HepG2 (cell line): ENCODE results near the gene OR6C2.

ENCODE experiments used
- CEBPB ChIP-seq: IDR thresholded peaks from 2 replicates; pipeline ENCODE4 v1.6.1; 2011; ENCODE audit warnings: low read depth, low read length, improper control_type of control experiment, borderline replicate concordance
- EHMT2 ChIP-seq: fragments of 200-600 bp; sonication (generic); IDR thresholded peaks from 2 replicates; pipeline ENCODE4 v1.7.0; 2017; ENCODE audit warnings: antibody characterized with exemption, low read depth, low read length, borderline replicate concordance
- EZH2 ChIP-seq: conservative IDR thresholded peaks from 2 replicates; pipeline ENCODE4 v1.6.1; 2012; ENCODE audit warnings: mild to moderate bottlenecking, low read depth, low read length, moderate library complexity
- HDAC2 ChIP-seq: sonication (generic); formaldehyde crosslinking; IDR thresholded peaks from 2 replicates; pipeline ENCODE4 v1.4.0; 2020; ENCODE audit warnings: missing genetic modification reagents
- IKZF5 ChIP-seq: IDR thresholded peaks from 2 replicates; pipeline ENCODE4 v1.6.1; 2018; ENCODE audit warnings: missing genetic modification reagents, mild to moderate bottlenecking, missing compliant biosample characterization
- MIER2 ChIP-seq: IDR thresholded peaks from 2 replicates; pipeline ENCODE4 v1.6.1; 2016; ENCODE audit warnings: missing biosample characterization, missing genetic modification reagents
- MTF2 ChIP-seq: sonication (generic); formaldehyde crosslinking; IDR thresholded peaks from 2 replicates; pipeline ENCODE4 v1.5.0; 2020; ENCODE audit warnings: missing genetic modification reagents, borderline replicate concordance
- NONO ChIP-seq, 2 experiments: fragments of 450-650 bp in 1 of 2; sonication (generic) in 1 of 2; formaldehyde crosslinking in 1 of 2; IDR thresholded peaks in 1 of 2; conservative IDR thresholded peaks in 1 of 2; 2 replicates each; pipeline versions ENCODE4 v1.6.1 to v1.8.0; 2017 to 2022; ENCODE audit warnings: mild to moderate bottlenecking in 1 of 2, missing genetic modification reagents in 1 of 2, moderate library complexity in 1 of 2
- NR3C1 ChIP-seq: sonication (generic); formaldehyde crosslinking; IDR thresholded peaks from 2 replicates; pipeline ENCODE4 v1.4.0; 2020; ENCODE audit warnings: missing genetic modification reagents
- YY1 ChIP-seq: IDR thresholded peaks from 2 replicates; pipeline ENCODE4 v1.6.1; 2011; ENCODE audit warnings: low read length, low read depth, moderate library complexity, mild to moderate bottlenecking; ENCODE audit not compliant: insufficient read depth, insufficient replicate concordance
- ZNF20 ChIP-seq: sonication (generic); formaldehyde crosslinking; IDR thresholded peaks from 2 replicates; pipeline ENCODE4 v1.4.0; 2020; ENCODE audit warnings: mild to moderate bottlenecking, moderate library complexity, missing genetic modification reagents
- ZSCAN29 ChIP-seq: sonication (generic); formaldehyde crosslinking; conservative IDR thresholded peaks from 2 replicates; pipeline ENCODE4 v1.4.0; 2020; ENCODE audit warnings: mild to moderate bottlenecking, missing genetic modification reagents
- ZZZ3 ChIP-seq: sonication (generic); formaldehyde crosslinking; IDR thresholded peaks from 2 replicates; pipeline ENCODE4 v1.4.0; 2020; ENCODE audit warnings: missing genetic modification reagents, mild to moderate bottlenecking, borderline replicate concordance
- TF ChIP-seq, protein P1 (sequence below): sonication (generic); formaldehyde crosslinking; IDR thresholded peaks from 2 replicates; pipeline ENCODE4 v1.5.0; 2020; ENCODE audit warnings: mild to moderate bottlenecking, missing genetic modification reagents, moderate library complexity

DNA sequence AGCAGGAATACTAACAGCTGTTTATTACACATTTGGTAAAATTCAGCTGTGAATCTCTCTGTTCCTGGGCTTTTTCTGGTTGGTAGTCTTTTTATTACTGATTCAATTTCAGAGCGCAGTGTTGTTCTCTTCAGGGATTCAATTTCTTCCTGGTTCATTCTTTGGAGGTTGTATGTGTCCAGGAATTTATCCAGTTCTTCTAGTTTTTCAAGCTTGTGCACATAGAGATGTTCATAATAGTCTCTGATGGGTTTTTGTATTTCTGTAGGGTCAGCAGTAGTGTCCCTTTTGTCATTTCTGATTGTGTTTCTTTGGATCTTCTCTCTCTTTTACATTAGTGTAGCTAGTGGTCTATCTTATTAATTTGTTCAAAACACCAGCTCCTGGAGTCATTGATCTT, 26.9 kb upstream of the OR6C2 start:
- TF ChIP-seq NONO (IDR thresholded peaks at IDR 0.05) (no peak), NONO (CRISPR knock-in tag; conservative IDR thresholded peaks at IDR 0.05) (no peak), NR3C1 (CRISPR knock-in tag) (no peak), ZNF20 (CRISPR knock-in tag) (no peak), EZH2 (no peak), YY1 (no peak), CEBPB (no peak), IKZF5 (no peak), ZZZ3 (CRISPR knock-in tag) (no peak), MTF2 (CRISPR knock-in tag) (no peak), MIER2 (CRISPR knock-in tag) (no peak), ZSCAN29 (CRISPR knock-in tag) (no peak), HDAC2 (CRISPR knock-in tag) (no peak), EHMT2 (no peak)
- TF ChIP-seq, protein P1, sequence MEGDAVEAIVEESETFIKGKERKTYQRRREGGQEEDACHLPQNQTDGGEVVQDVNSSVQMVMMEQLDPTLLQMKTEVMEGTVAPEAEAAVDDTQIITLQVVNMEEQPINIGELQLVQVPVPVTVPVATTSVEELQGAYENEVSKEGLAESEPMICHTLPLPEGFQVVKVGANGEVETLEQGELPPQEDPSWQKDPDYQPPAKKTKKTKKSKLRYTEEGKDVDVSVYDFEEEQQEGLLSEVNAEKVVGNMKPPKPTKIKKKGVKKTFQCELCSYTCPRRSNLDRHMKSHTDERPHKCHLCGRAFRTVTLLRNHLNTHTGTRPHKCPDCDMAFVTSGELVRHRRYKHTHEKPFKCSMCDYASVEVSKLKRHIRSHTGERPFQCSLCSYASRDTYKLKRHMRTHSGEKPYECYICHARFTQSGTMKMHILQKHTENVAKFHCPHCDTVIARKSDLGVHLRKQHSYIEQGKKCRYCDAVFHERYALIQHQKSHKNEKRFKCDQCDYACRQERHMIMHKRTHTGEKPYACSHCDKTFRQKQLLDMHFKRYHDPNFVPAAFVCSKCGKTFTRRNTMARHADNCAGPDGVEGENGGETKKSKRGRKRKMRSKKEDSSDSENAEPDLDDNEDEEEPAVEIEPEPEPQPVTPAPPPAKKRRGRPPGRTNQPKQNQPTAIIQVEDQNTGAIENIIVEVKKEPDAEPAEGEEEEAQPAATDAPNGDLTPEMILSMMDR (CRISPR knock-in tag): no peak
